ENCODE data around the gene KLRG1. TPM values are rescaled to one million over a fixed set of nuclear protein-coding genes. Genes with fewer than 3 reads are reported as not detected.

Gene KLRG1
- polyA plus RNA-seq, 1 donor from 2014 or later: 4.7 TPM

GRCh38 chr12:8960176-8960575 is 29.2 kb upstream of the KLRG1 start:
- no peak overlapping the region for H3K9ac ChIP-seq (ENCODE audit: low read length)
- H3K9me3 ChIP-seq (ENCODE audit: low read length): no peaks in the 10 kb centered on the region
- H3K9me2 ChIP-seq (ENCODE audit: insufficient read depth, low read length): no peaks in the 10 kb centered on the region
- TF ChIP-seq CTCF (IDR thresholded peaks at IDR 0.05; ENCODE audit: poor library complexity, severe bottlenecking) (no peak), TAF1 (IDR thresholded peaks at IDR 0.05; ENCODE audit: low read depth) (no peak), RAD21 (conservative IDR thresholded peaks at IDR 0.05) (no peak), MXI1 (conservative IDR thresholded peaks at IDR 0.05; ENCODE audit: poor library complexity, severe bottlenecking) (no peak), POLR2AphosphoS5 (IDR thresholded peaks at IDR 0.05) (no peak), EZH2 (IDR thresholded peaks at IDR 0.05; ENCODE audit: borderline replicate concordance, insufficient read depth, low read length, poor library complexity, severe bottlenecking) (no peak)
- H3K79me2 ChIP-seq (replicated peaks; ENCODE audit: insufficient read depth, low read length): no peaks in the 10 kb centered on the region
- H4K20me1 ChIP-seq (ENCODE audit: insufficient read depth): no peaks in the 10 kb centered on the region
- H2AFZ ChIP-seq (ENCODE audit: low read depth, low read length): no peak overlapping the region
- H3K4me2 ChIP-seq (ENCODE audit: low read length): no peak overlapping the region
- H3F3A ChIP-seq (ENCODE audit: insufficient read depth, low read length, poor library complexity, severe bottlenecking): no peaks in the 10 kb centered on the region
- H3K36me3 ChIP-seq (ENCODE audit: insufficient read depth, low read length): no peaks in the 10 kb centered on the region
- no peak overlapping the region for H3K4me3 ChIP-seq (ENCODE audit: low read length)
- H3K27ac ChIP-seq (ENCODE audit: low read length): no peak overlapping the region
- H3K27me3 ChIP-seq (ENCODE audit: insufficient read depth, low read depth, low read length): no peaks in the 10 kb centered on the region

- Histone ChIP-seq H3K27ac (ENCODE audit: low read length) (no peak overlapping the region), H3K9ac (ENCODE audit: low read length) (no peak overlapping the region), H3K27me3 (ENCODE audit: insufficient read depth, low read depth, low read length) (no peaks in the 10 kb centered on the region), H3K9me2 (ENCODE audit: insufficient read depth, low read length) (no peaks in the 10 kb centered on the region), H3K4me3 (ENCODE audit: low read length) (no peak overlapping the region), H3K9me3 (ENCODE audit: low read length) (no peaks in the 10 kb centered on the region), H3K4me2 (ENCODE audit: low read length) (no peak overlapping the region), H4K20me1 (ENCODE audit: insufficient read depth) (no peaks in the 10 kb centered on the region), H3K36me3 (ENCODE audit: insufficient read depth, low read length) (no peaks in the 10 kb centered on the region), H2AFZ (ENCODE audit: low read depth, low read length) (no peak overlapping the region), H3F3A (ENCODE audit: insufficient read depth, low read length, poor library complexity, severe bottlenecking) (no peaks in the 10 kb centered on the region), H3K79me2 (replicated peaks; ENCODE audit: insufficient read depth, low read length) (no peaks in the 10 kb centered on the region)
- TF ChIP-seq CTCF (IDR thresholded peaks at IDR 0.05; ENCODE audit: poor library complexity, severe bottlenecking): no peak
- no peak for TF ChIP-seq EZH2 (IDR thresholded peaks at IDR 0.05; ENCODE audit: borderline replicate concordance, insufficient read depth, low read length, poor library complexity, severe bottlenecking)
- no peak for TF ChIP-seq MXI1 (conservative IDR thresholded peaks at IDR 0.05; ENCODE audit: poor library complexity, severe bottlenecking)
- no peak for TF ChIP-seq TAF1 (IDR thresholded peaks at IDR 0.05; ENCODE audit: low read depth)
- no peak for TF ChIP-seq REST (IDR thresholded peaks at IDR 0.05; ENCODE audit: borderline replicate concordance)
- TF ChIP-seq RAD21 (conservative IDR thresholded peaks at IDR 0.05): no peak
Observed at GRCh38 chr12:8968761-8969160, 20.6 kb upstream of the KLRG1 start.

Measured in neural cell (in vitro differentiated cells).